OCI-LY1 (cell line): ENCODE results near the gene STK40.

ENCODE experiments used
- CTCF ChIP-seq: fragments of 200-600 bp; sonication (generic), shearing (Covaris generic); IDR thresholded peaks from 2 replicates; pipeline ENCODE4 v1.5.1; 2017; ENCODE audit warnings: mild to moderate bottlenecking, antibody characterized with exemption, low read length, moderate library complexity, mixed read lengths
- EZH2 ChIP-seq: fragments of 200-600 bp; sonication (generic), shearing (Covaris generic); IDR thresholded peaks from 2 replicates; pipeline ENCODE4 v1.8.0; 2017; ENCODE audit warnings: borderline replicate concordance, mixed run types, mild to moderate bottlenecking, antibody characterized with exemption, low read length, moderate library complexity, mixed read lengths

- TF ChIP-seq CTCF = no peak
- TF ChIP-seq EZH2 = no peak
These were observed 22.8 kb upstream of the STK40 start for GRCh38 chr1:36408479-36408878.
